ENCODE results near the gene ODAD3.
"Not testable (repeated sequence)": the region's sequence is repeated elsewhere in the genome, so short reads cannot be mapped to it uniquely, and the experiment has no call there.

Gene ODAD3

GRCh38 chr19:11463391-11463790 is 28.5 kb upstream of the ODAD3 start:
- FAIRE-seq (no peak), DNase-seq (ENCODE audit: extremely low spot score, insufficient read length, low read depth) (no peak)

- FAIRE-seq = no peak
- no peak for DNase-seq (ENCODE audit: extremely low spot score, insufficient read length, low read depth)
Observed at GRCh38 chr19:11461453-11461852, 26.5 kb upstream of the ODAD3 start.

- no peak for FAIRE-seq
- DNase-seq (ENCODE audit: extremely low spot score, insufficient read length, low read depth) = no peak
Observed at GRCh38 chr19:11460207-11460606, 25.3 kb upstream of the ODAD3 start.

- not testable (repeated sequence) for FAIRE-seq; DNase-seq (ENCODE audit: extremely low spot score, insufficient read length, low read depth)
Observed at GRCh38 chr19:11458912-11459311, 24.0 kb upstream of the ODAD3 start.

- no peak for FAIRE-seq
- DNase-seq (ENCODE audit: extremely low spot score, insufficient read length, low read depth) = no peak
Observed at GRCh38 chr19:11458236-11458900, 23.4 kb upstream of the ODAD3 start.

GRCh38 chr19:11457831-11458230 is 22.9 kb upstream of the ODAD3 start:
- no peak for FAIRE-seq
- DNase-seq (ENCODE audit: extremely low spot score, insufficient read length, low read depth) = no peak

GRCh38 chr19:11457115-11457514 is 22.2 kb upstream of the ODAD3 start:
- FAIRE-seq (no peak), DNase-seq (ENCODE audit: extremely low spot score, insufficient read length, low read depth) (no peak)

- DNase-seq (ENCODE audit: extremely low spot score, insufficient read length, low read depth) = no peak
- FAIRE-seq = no peak
Observed at GRCh38 chr19:11456659-11457058, 21.7 kb upstream of the ODAD3 start.

GRCh38 chr19:11455233-11455554 is 20.3 kb upstream of the ODAD3 start:
- FAIRE-seq; DNase-seq (ENCODE audit: extremely low spot score, insufficient read length, low read depth): not testable (repeated sequence)

- no peak for FAIRE-seq
- DNase-seq (ENCODE audit: extremely low spot score, insufficient read length, low read depth) = no peak
Observed at GRCh38 chr19:11453468-11454341, 18.8 kb upstream of the ODAD3 start.

- FAIRE-seq (no peak), DNase-seq (ENCODE audit: extremely low spot score, insufficient read length, low read depth) (no peak)
Observed at GRCh38 chr19:11452620-11453310, 17.8 kb upstream of the ODAD3 start.

- DNase-seq (ENCODE audit: extremely low spot score, insufficient read length, low read depth) (no peak), FAIRE-seq (peak; percentile 24)
Observed at GRCh38 chr19:11451871-11452619, 17.1 kb upstream of the ODAD3 start.

- no peak for DNase-seq (ENCODE audit: extremely low spot score, insufficient read length, low read depth)
- FAIRE-seq = no peak
Observed at GRCh38 chr19:11451327-11451870, 16.5 kb upstream of the ODAD3 start.

- DNase-seq (ENCODE audit: extremely low spot score, insufficient read length, low read depth) = no peak
- FAIRE-seq = no peak
Observed at GRCh38 chr19:11450570-11451326, 15.8 kb upstream of the ODAD3 start.

GRCh38 chr19:11448923-11449554 is 14.1 kb upstream of the ODAD3 start:
- FAIRE-seq (no peak), DNase-seq (ENCODE audit: extremely low spot score, insufficient read length, low read depth) (no peak)

- DNase-seq (ENCODE audit: extremely low spot score, insufficient read length, low read depth) (no peak), FAIRE-seq (no peak)
Observed at GRCh38 chr19:11448410-11448809, 13.5 kb upstream of the ODAD3 start.

GRCh38 chr19:11447347-11448262 is 12.7 kb upstream of the ODAD3 start:
- FAIRE-seq (no peak), DNase-seq (ENCODE audit: extremely low spot score, insufficient read length, low read depth) (no peak)

Measured in GM18507 (cell line).